CD14-positive monocyte (primary cell): ENCODE results near the gene NRXN3. TPM values are rescaled to one million over a fixed set of nuclear protein-coding genes. Genes with fewer than 3 reads are reported as not detected.

Source experiments
- DNase-seq, 3 donors: peaks; one replicate each; pipeline ENCODE4 v3.0.0-alpha.2; 2011 to 2022
- H2AFZ ChIP-seq: 2 replicates; pipeline ENCODE4 v1.6.0; 2012; ENCODE audit warnings: mild to moderate bottlenecking, low read depth, low read length, inconsistent platforms; ENCODE audit not compliant: insufficient read depth, poor library complexity, severe bottlenecking
- H3K27ac ChIP-seq, 2 donors: 1 replicate in 1 of 2; 2 replicates in 1 of 2; pipeline ENCODE4 v1.5.1; 2012 to 2013; ENCODE audit warnings: low read length in 2 of 2, control low read depth in 1 of 2, inconsistent platforms in 1 of 2, low read depth in 1 of 2, mild to moderate bottlenecking in 1 of 2
- H3K27me3 ChIP-seq, 2 donors: one replicate each; pipeline versions ENCODE4 v1.6.0 to v1.6.1; 2011 to 2013; ENCODE audit warnings: low read length in 2 of 2; ENCODE audit not compliant: control insufficient read depth in 2 of 2, insufficient read depth in 2 of 2
- H3K36me3 ChIP-seq, 2 donors: replicated peaks in 1 of 2; 1 replicate in 1 of 2; 2 replicates in 1 of 2; pipeline versions ENCODE4 v1.5.1 to v1.6.1; 2012 to 2013; ENCODE audit warnings: low read length in 2 of 2, control low read depth in 1 of 2, inconsistent platforms in 1 of 2, mild to moderate bottlenecking in 1 of 2; ENCODE audit not compliant: insufficient read depth in 2 of 2, control insufficient read depth in 1 of 2
- H3K4me1 ChIP-seq, 2 donors: 1 replicate in 1 of 2; 2 replicates in 1 of 2; pipeline versions ENCODE4 v1.5.1 to v1.6.1; 2012 to 2013; ENCODE audit warnings: low read length in 2 of 2, control low read depth in 1 of 2, inconsistent platforms in 1 of 2, mild to moderate bottlenecking in 1 of 2, moderate library complexity in 1 of 2; ENCODE audit not compliant: insufficient read depth in 2 of 2, control insufficient read depth in 1 of 2
- H3K4me2 ChIP-seq: replicated peaks from 2 replicates; pipeline ENCODE3; 2012; ENCODE audit warnings: low read length, moderate library complexity, mild to moderate bottlenecking; ENCODE audit not compliant: poor library complexity, severe bottlenecking; ENCODE audit errors: extremely low read depth
- H3K4me3 ChIP-seq, 3 experiments: fragments of 200-600 bp in 1 of 3; sonication (generic) in 1 of 3; replicated peaks in 1 of 3; 1 replicate in 2 of 3; 2 replicates in 1 of 3; pipeline ENCODE4 v1.5.1; 2011 to 2013; ENCODE audit warnings: low read length in 3 of 3, mild to moderate bottlenecking in 3 of 3, control low read depth in 2 of 3, low read depth in 2 of 3, inconsistent platforms in 1 of 3, moderate library complexity in 1 of 3
- H3K79me2 ChIP-seq: 2 replicates; pipeline ENCODE4 v1.6.0; 2012; ENCODE audit warnings: mild to moderate bottlenecking, control low read depth, inconsistent platforms, low read length, moderate library complexity; ENCODE audit not compliant: insufficient read depth
- H3K9ac ChIP-seq: 2 replicates; pipeline ENCODE4 v1.6.0; 2017; ENCODE audit warnings: low read length, mild to moderate bottlenecking; ENCODE audit not compliant: insufficient read depth, poor library complexity, severe bottlenecking
- H3K9me3 ChIP-seq, 2 donors: replicated peaks in 1 of 2; 1 replicate in 1 of 2; 2 replicates in 1 of 2; pipeline versions ENCODE4 v1.5.1 to v1.6.1; 2012 to 2013; ENCODE audit warnings: low read length in 2 of 2, control low read depth in 1 of 2; ENCODE audit not compliant: control insufficient read depth in 1 of 2, insufficient read depth in 1 of 2
- H4K20me1 ChIP-seq: 2 replicates; pipeline ENCODE4 v1.6.0; 2012; ENCODE audit warnings: mild to moderate bottlenecking, low read length, control low read depth, moderate library complexity; ENCODE audit not compliant: insufficient read depth
- H3K27ac Mint-ChIP-seq, 7 donors: one replicate each; pipeline ENCODE4 v1.8.0; 2020; ENCODE audit warnings: mild to moderate bottlenecking in 7 of 7, mixed read lengths in 7 of 7, moderate library complexity in 6 of 7, inconsistent platforms in 2 of 7
- H3K27me3 Mint-ChIP-seq, 3 donors: one replicate each; pipeline ENCODE4 v1.8.0; 2021 to 2022; ENCODE audit warnings: low read depth in 3 of 3, mild to moderate bottlenecking in 3 of 3, mixed read lengths in 3 of 3, moderate library complexity in 3 of 3, inconsistent platforms in 1 of 3
- H3K36me3 Mint-ChIP-seq, 2 donors: one replicate each; pipeline ENCODE4 v1.8.0; 2020; ENCODE audit warnings: mixed read lengths in 2 of 2, inconsistent platforms in 1 of 2, mild to moderate bottlenecking in 1 of 2
- H3K4me1 Mint-ChIP-seq: one replicate; pipeline ENCODE4 v1.8.0; 2020; ENCODE audit warnings: mild to moderate bottlenecking, mixed read lengths
- H3K4me3 Mint-ChIP-seq, 2 donors: one replicate each; pipeline ENCODE4 v1.8.0; 2020; ENCODE audit warnings: mild to moderate bottlenecking in 2 of 2, mixed read lengths in 2 of 2, moderate library complexity in 1 of 2
- H3K9me3 Mint-ChIP-seq, 7 donors: one replicate each; pipeline ENCODE4 v1.8.0; 2020 to 2022; ENCODE audit warnings: mixed read lengths in 7 of 7, mild to moderate bottlenecking in 6 of 7, moderate library complexity in 6 of 7, inconsistent platforms in 2 of 7
- CTCF ChIP-seq: fragments of 200-600 bp; IDR thresholded peaks from one replicate; pipeline ENCODE4 v1.8.0; 2022; ENCODE audit warnings: antibody characterized with exemption, mild to moderate bottlenecking
- WGBS: methylation state at CpG from one replicate; pipeline ENCODE4 v1.1.5; 2013; ENCODE audit warnings: missing lambda C conversion rate; ENCODE audit not compliant: insufficient coverage; 5-methylcytosine and 5-hydroxymethylcytosine counted together
- intact Hi-C, 2 donors: fragments of 100-400 bp; cut with micrococcal nuclease; formaldehyde crosslinking; loops; one replicate each; pipeline versions ENCODE4 v1.15.0 to v1.15.1; 2023
- polyA plus RNA-seq, 3 donors: library from polyadenylated mRNA; depleted of rRNA in 1 of 3; unstranded in 2 of 3; stranded (reverse) in 1 of 3; fragments of 300-500 nt in 2 of 3; fragments of >200 nt in 1 of 3; fragmentation: Illumina TruSeq in 2 of 3; gene quantifications; 1 replicate in 2 of 3; 2 replicates in 1 of 3; pipeline ENCODE4 v1.2.3, GENCODE V29; 2012 to 2021

Gene NRXN3
- polyA plus RNA-seq, 3 donors: not detected

- H4K20me1 ChIP-seq: no peaks in the 10 kb centered on the region
- no peak overlapping the region for H3K27ac ChIP-seq
- Mint-ChIP-seq H3K4me1 (no peaks in the 10 kb centered on the region), H3K27me3 (no peaks in the 10 kb centered on the region), H3K27ac (no peak overlapping the region), H3K9me3 (peaks cover 0 to 9% (median 0%) of the 10 kb centered on the region in 7 donors), H3K4me3 (no peak overlapping the region), H3K36me3 (no peaks in the 10 kb centered on the region)
- no peaks in the 10 kb centered on the region for H3K36me3 ChIP-seq
- no peak overlapping the region for H3K4me3 ChIP-seq
- H2AFZ ChIP-seq: no peak overlapping the region
- no peaks in the 10 kb centered on the region for H3K4me1 ChIP-seq
- no peaks in the 10 kb centered on the region for H3K9me3 ChIP-seq
- TF ChIP-seq CTCF: no peak
- no CpG with 5 or more reads among the region's 2 CpGs for WGBS
- no peaks in the 10 kb centered on the region for H3K27me3 ChIP-seq
- no peaks in the 10 kb centered on the region for H3K79me2 ChIP-seq
- intact Hi-C loops: no loop called here
- no peak overlapping the region for H3K4me2 ChIP-seq
- DNase-seq: no peak
- no peak overlapping the region for H3K9ac ChIP-seq
These were observed 1247.8 kb downstream of the NRXN3 start for GRCh38 chr14:79417961-79418360.

GRCh38 chr14:79418649-79419415, 1248.7 kb downstream of the NRXN3 start:
- H3K36me3 Mint-ChIP-seq: no peaks in the 10 kb centered on the region
- intact Hi-C loops: no loop called here
- no peak for TF ChIP-seq CTCF
- H3K4me3 Mint-ChIP-seq: no peak overlapping the region
- Histone ChIP-seq H3K4me1 (no peaks in the 10 kb centered on the region), H3K4me3 (no peak overlapping the region), H3K4me2 (no peak overlapping the region), H3K79me2 (no peaks in the 10 kb centered on the region), H3K27me3 (no peaks in the 10 kb centered on the region), H4K20me1 (no peaks in the 10 kb centered on the region), H3K9me3 (no peaks in the 10 kb centered on the region), H3K27ac (no peak overlapping the region), H3K36me3 (no peaks in the 10 kb centered on the region), H3K9ac (no peak overlapping the region), H2AFZ (no peak overlapping the region)
- DNase-seq: no peak
- no peaks in the 10 kb centered on the region for H3K27me3 Mint-ChIP-seq
- H3K9me3 Mint-ChIP-seq: peaks cover 0 to 6% (median 0%) of the 10 kb centered on the region in 7 donors
- no peak overlapping the region for H3K27ac Mint-ChIP-seq
- H3K4me1 Mint-ChIP-seq: no peaks in the 10 kb centered on the region
- WGBS: no CpG with 5 or more reads among the region's 5 CpGs
